IPS-11a (cell line): ENCODE measurements around the gene SPTB.

Experiments
- H3K4me3 ChIP-seq: one replicate; pipeline ENCODE4 v1.5.1; 2013; ENCODE audit warnings: low read depth, low read length, control low read depth

SPTB gene

GRCh38 chr14:64889352-64889751, 9.6 kb upstream of the SPTB start:
- no peak overlapping the region for H3K4me3 ChIP-seq

GRCh38 chr14:64885559-64885958, 5.9 kb upstream of the SPTB start:
- H3K4me3 ChIP-seq: no peak overlapping the region

DNA sequence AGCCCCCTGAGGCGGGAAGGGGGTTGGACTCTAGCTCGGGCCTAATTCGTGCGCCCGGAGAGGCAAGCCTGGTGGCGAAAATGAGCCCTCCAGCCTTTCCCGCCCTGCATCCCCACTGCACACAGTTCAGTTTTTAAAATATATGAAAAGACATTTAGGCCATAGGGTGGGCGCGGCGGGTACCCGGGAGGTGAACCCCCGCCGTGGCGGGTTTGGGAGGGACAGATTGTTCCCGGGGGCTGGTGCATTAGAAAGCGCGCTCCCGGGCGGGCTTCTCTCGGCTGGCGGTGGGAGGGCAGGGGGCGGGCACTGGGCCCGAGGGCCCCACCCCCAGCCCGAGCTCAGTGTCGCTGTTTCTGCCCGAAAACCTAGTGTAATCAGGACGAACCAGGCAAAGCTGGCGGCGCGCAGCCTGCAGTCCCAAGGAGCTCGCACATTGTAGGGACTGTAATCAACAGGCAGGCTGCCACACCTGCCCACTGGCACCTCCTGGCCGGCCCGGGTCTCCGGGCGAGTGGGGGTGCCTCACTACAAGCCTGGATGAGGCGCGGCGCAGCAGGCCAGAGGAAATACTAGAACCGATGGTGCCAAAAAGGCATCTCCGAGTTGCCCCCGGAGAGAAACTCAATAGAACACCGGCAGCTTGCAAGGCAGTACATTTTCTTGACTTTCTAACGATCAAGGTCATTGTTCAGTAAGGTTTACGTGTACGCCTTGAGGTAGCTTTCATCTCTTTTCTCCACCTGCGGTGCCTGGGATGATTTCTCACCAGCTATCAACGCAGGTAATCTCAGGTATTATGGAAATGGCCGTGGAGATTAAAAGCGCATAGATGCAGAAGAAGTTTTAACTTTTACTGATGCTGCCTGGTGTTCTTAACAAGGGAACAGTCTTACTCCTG, 764 bp upstream of the SPTB start:
- H3K4me3 ChIP-seq: peak overlapping the region; percentile 55

GRCh38 chr14:64878837-64879634, 671 bp downstream of the SPTB start:
- peak overlapping the region; percentile 55 for H3K4me3 ChIP-seq

DNA sequence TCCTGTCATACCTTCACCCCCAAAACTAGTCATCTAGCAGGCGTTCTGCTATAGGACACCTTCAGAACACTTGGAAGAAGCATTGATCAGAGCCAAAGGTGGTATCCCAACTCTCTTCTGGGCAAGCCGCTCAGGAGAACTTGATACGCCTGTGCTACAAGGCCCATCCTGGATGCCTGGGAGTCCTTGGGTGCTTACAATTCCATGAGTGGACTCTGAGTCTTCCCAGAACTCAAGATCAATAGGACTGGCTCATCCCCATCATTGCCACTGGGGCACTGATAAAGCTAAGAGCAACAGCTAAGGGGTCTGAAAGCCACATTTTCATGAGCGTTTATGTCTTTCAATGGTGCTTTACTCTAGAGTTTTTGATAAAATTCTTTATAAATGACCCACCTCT, 1.9 kb downstream of the SPTB start:
- H3K4me3 ChIP-seq: no peak overlapping the region

DNA sequence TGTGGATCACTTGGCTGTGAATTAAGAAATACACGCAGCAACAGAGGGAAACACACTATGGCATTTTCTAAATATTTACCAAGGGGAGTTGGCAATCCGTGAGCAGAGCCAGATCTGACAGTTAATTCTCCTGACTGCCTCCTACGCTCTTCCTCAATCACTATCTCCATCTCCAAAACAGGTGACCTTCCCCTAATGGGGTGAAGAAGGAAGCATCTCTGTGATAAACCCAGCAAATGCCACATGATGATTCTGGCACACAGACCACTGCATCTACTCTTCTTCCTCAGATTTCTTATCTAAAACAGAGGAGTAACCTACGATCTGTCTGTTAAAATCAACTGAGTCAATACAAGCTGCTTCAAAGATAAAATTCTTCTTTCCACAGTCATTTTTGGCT, 4.4 kb downstream of the SPTB start:
- no peak overlapping the region for H3K4me3 ChIP-seq

DNA sequence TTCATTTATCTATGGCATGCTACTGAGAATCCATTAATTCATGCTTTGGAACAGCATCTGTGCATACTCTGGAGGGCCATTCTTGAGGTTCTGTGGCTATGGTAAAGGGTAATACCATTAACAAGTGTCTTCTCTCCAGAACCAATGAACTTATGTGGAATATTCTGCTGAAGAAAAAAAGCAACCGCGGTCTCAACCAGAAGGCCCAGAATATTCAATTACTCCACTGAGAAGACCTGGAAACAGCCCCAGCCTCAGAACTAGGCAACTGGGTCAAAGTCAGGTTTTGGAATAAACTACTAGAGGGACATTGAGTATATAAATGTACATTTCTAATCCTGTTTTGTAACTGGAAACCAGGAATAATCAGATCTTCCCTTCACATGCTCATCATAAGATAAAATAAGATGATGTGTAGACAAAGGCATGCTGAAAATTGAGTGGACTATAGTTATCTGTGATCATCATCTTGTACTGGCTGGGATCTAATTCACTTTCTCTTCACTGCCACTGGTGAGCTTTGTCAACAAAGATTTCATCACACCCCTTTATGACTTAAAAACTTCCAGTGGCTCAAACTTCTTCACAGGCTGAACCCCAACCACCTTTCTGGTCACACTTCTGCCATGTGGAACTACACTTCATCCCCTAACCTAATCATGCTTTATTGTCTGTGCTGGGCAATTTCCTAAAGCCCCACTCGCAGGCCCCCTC, 6.0 kb downstream of the SPTB start:
- H3K4me3 ChIP-seq: no peak overlapping the region

- H3K4me3 ChIP-seq: no peak overlapping the region
Observed at GRCh38 chr14:64871344-64871743, 8.4 kb downstream of the SPTB start.

- H3K4me3 ChIP-seq: no peak overlapping the region
Observed at GRCh38 chr14:64870160-64870559, 9.5 kb downstream of the SPTB start.

- H3K4me3 ChIP-seq: no peak overlapping the region
Observed at GRCh38 chr14:64868841-64869240, 10.9 kb downstream of the SPTB start.

GRCh38 chr14:64868379-64868778, 11.3 kb downstream of the SPTB start:
- H3K4me3 ChIP-seq: no peak overlapping the region

- no peak overlapping the region for H3K4me3 ChIP-seq
Observed at GRCh38 chr14:64867182-64867581, 12.5 kb downstream of the SPTB start.

DNA sequence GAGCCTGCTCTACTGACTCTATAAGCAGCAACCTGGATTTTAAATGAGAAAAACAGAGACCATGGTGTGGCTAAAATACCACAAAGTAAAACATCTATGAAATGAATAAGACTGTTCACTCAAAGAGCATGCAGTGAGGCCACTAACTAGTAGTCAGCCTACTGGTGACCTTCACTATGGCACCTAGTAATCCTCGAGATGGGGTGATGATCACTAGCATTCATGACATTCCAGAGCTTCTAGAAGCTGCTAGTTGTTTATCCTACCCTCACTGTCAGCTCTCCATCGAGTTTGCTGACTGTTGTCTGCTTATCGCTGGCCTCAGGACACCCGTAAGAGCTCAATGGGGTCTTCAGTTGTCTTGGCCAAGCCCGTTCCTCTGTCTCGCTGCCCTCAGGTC, 13.7 kb downstream of the SPTB start:
- no peak overlapping the region for H3K4me3 ChIP-seq

DNA sequence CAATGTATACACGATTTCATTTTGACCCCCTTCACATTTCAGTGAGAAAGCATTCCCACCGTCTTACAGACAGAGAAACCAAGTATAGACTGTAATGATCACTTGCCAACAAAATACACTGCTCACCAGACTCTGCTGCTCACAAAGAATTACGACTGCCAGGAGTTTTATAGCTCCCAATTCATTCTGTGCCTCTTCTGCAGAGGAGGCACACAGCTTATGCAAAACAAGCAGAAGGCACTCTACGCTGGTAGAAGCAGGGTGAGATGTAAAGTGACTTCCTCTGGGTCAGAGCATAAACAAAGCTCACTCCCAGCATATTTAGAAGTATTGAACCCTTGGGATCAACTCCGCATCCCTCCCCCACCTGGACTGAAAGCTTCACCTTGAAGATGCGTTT, 14.6 kb downstream of the SPTB start:
- no peak overlapping the region for H3K4me3 ChIP-seq

- no peak overlapping the region for H3K4me3 ChIP-seq
Observed at GRCh38 chr14:64864258-64864657, 15.4 kb downstream of the SPTB start.

DNA sequence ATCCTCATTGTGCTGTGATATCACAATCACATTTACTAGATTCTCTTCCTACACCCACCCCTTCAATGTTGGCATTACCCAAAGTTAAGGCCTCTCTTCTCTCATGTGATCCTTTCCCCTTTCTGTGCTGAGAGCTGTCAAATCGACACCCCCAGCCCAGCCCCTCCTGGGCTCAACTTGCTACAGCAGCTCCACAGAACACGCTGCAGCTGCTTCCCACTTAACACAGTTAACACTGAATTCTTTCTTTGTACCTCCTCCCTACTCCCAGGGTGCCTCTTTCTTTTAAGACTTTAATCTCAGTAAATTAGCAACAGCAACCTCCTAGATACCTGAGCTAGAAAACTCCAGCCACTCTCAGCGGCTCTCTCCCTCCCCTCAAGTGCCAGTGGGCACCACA, 17.8 kb downstream of the SPTB start:
- no peak overlapping the region for H3K4me3 ChIP-seq

DNA sequence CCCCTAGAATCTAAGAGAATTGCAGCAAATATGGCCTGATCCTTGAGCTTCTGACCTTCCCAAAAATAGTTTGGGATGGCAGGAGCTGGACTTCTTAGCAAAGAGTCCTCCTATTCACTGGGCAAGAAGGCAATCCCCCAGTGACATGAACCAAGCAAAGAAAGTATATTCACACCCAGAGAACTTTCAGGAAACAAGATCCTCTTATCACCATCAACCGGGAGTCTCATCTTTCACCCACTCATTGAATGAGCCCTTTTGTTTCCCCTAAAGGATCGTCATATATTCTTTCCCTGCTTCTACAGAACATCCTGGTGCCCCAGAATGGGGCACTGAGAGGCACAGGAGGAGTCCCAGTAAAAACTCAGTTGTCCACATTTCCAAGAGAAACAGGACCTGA, 19.7 kb downstream of the SPTB start:
- no peak overlapping the region for H3K4me3 ChIP-seq

DNA sequence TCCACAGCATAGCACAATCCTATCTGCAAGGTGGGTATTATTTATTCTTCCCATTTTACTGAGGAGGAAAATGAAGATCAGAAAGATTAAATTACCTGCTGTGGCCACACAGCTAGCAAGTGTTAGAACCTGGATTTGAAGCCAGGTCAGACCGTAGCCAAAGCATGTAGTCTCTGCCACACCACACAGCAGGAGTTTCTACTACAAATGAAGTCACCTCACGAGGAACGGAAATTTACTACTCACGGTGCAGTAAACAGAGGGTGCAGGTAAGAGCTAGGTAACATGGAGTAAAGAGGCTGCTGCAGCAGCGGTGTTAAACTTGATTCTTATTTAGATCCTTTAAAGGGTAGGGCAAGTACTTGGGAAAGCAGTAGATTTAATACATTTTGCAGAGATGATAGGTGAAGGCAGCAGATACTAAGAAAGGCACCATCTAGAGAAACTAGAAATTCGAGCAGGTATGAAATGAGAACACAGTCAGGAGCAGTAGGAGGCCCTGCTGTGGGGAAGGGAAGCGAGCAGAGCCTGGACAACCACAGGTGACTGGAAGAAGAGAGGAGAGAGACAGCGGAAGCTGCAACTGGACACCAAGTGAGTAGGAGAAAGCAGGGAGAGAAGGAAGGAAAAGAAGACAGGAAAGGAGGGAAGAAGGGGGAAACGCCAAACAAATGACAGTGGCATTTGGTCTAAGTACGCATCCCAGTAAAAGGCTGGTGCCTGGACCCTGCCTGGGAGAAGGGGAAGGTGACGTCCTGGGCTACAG, 21.5 kb downstream of the SPTB start:
- no peak overlapping the region for H3K4me3 ChIP-seq

- no peak overlapping the region for H3K4me3 ChIP-seq
Observed at GRCh38 chr14:64856529-64857445, 22.9 kb downstream of the SPTB start.
